ENCODE measurements around the gene RTP2. TPM values are rescaled to one million over a fixed set of nuclear protein-coding genes. Genes with fewer than 3 reads are reported as not detected.

The RTP2 gene
- total RNA-seq, 2 donors from 2014 or later: not detected

- no peak for DNase-seq (ENCODE audit: low spot score)
- Histone ChIP-seq H3K4me3 (no peak overlapping the region), H3K9me3 (no peaks in the 10 kb centered on the region), H3K27ac (no peak overlapping the region), H3K27me3 (replicated peaks; ENCODE audit: insufficient read depth) (no peaks in the 10 kb centered on the region), H3K36me3 (no peaks in the 10 kb centered on the region), H3K4me1 (replicated peaks) (no peaks in the 10 kb centered on the region)
- no peak for TF ChIP-seq POLR2AphosphoS5 (IDR thresholded peaks at IDR 0.05)
- no peak for TF ChIP-seq CTCF (IDR thresholded peaks at IDR 0.05)
- no peak for TF ChIP-seq POLR2A (IDR thresholded peaks at IDR 0.05)
- intact Hi-C loops (cut with DNase I): no loop called here
These were observed 6.3 kb upstream of the RTP2 start for GRCh38 chr3:187708696-187709095.

DNA sequence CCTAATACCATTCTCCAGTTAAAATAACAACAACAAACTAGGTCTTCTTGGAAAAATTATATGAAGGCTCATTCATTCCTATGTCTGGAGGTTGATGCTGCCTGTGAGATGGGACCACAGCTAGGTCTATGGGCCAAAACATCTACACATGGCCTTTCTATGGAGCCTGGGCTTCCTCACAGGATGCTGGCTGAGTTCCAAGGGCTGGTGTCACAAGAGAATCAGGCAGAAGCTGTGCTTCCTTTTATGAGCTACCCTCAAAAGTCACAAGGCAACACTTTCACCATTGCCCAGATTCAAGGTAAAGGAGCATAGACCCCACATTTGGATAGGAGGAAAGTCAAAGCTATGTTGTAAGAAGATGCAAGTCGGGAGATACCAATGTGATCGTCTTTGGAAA, 4.6 kb upstream of the RTP2 start:
- no peak for DNase-seq (ENCODE audit: low spot score)
- no peaks in the 10 kb centered on the region for H3K27me3 ChIP-seq (replicated peaks; ENCODE audit: insufficient read depth)
- H3K27ac ChIP-seq: no peak overlapping the region
- H3K36me3 ChIP-seq: no peaks in the 10 kb centered on the region
- H3K4me3 ChIP-seq: no peak overlapping the region
- H3K4me1 ChIP-seq (replicated peaks): no peaks in the 10 kb centered on the region
- WGBS: 86% methylated on average over 2 of the region's 2 CpGs
- TF ChIP-seq CTCF (IDR thresholded peaks at IDR 0.05) (no peak), POLR2A (IDR thresholded peaks at IDR 0.05) (no peak), POLR2AphosphoS5 (IDR thresholded peaks at IDR 0.05) (no peak)
- no peaks in the 10 kb centered on the region for H3K9me3 ChIP-seq
- intact Hi-C loops (cut with DNase I): no loop called here

DNA sequence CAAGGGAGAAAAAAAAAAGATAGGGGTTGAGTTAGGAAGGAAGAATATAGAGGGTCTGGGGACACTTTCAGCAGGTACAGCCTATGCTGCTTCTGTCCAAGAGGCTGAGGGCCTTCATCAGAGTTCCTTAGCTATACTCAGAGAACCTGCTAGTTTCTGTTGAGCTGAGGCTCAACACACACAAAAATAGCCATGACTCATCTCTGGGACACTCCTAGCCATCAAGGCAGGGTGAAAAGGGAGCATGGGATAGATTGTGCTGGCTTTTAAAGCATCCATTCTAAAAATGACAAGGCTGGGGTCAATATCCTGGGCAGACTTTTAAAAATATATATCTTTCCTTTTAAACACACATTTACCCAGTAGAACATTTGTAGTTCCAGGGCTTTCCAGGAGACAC, 2.8 kb upstream of the RTP2 start:
- Histone ChIP-seq H3K36me3 (no peaks in the 10 kb centered on the region), H3K4me1 (replicated peaks) (no peaks in the 10 kb centered on the region), H3K27ac (no peak overlapping the region), H3K27me3 (replicated peaks; ENCODE audit: insufficient read depth) (no peaks in the 10 kb centered on the region), H3K9me3 (no peaks in the 10 kb centered on the region), H3K4me3 (no peak overlapping the region)
- intact Hi-C loops (cut with DNase I): no loop called here
- DNase-seq (ENCODE audit: low spot score): no peak
- no peak for TF ChIP-seq CTCF (IDR thresholded peaks at IDR 0.05)
- TF ChIP-seq POLR2A (IDR thresholded peaks at IDR 0.05): no peak
- no peak for TF ChIP-seq POLR2AphosphoS5 (IDR thresholded peaks at IDR 0.05)

- Histone ChIP-seq H3K36me3 (no peaks in the 10 kb centered on the region), H3K27me3 (replicated peaks; ENCODE audit: insufficient read depth) (peaks cover 4% of the 10 kb centered on the region), H3K27ac (no peak overlapping the region), H3K4me1 (replicated peaks) (no peaks in the 10 kb centered on the region), H3K9me3 (no peaks in the 10 kb centered on the region), H3K4me3 (no peak overlapping the region)
- intact Hi-C loops (cut with DNase I): no loop called here
- TF ChIP-seq POLR2AphosphoS5 (IDR thresholded peaks at IDR 0.05) (no peak), CTCF (IDR thresholded peaks at IDR 0.05) (no peak), POLR2A (IDR thresholded peaks at IDR 0.05) (no peak)
- no peak for DNase-seq (ENCODE audit: low spot score)
- WGBS: 89% methylated on average over 2 of the region's 2 CpGs
These were observed 2.1 kb downstream of the RTP2 start for GRCh38 chr3:187700249-187700648.

DNA sequence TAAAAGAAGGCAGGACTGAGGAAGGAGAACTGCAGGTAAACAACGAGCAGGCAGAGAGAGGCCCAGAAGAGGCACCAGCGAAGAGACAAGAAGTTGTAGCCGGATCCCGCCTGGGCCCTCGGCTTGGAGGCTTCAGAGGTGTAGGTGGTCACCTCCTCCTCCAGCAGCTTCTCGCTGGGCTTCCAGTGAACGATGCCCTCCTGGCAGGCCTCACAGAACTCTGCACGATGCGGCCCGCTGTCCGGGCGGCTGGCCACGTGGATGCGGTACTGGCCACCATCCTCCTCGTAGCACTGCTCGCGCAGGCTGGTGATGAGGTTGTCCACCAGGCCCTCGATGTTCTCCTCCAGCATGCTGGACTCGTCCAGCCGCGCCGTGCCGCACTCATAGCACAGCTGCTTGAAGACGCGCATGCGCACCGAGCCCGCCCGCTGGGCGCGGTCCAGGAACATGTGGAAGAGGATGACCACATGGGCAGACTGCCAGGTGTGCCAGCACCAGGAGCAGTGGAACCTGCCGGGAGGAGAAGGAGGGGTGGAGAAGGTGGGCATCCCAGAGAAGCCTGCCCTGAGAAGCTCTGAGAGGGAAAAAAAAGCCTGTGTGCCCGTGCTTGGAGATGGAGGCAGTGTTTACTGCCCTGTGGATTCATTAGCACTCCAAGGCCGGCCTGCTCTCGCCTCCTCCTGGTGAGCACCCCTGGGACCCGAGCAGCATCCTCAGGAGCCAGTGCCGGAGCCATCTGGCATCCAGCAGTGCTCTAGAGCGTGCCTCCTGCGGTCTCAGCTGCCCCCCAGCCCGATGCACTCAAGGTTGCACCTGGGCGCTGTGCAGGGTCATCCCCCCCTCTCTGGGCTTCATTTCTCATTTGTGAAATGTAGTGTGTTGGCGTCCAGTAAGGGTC, 3.6 kb downstream of the RTP2 start:
- no peaks in the 10 kb centered on the region for H3K36me3 ChIP-seq
- H3K27ac ChIP-seq: no peak overlapping the region
- DNase-seq (ENCODE audit: low spot score): no peak
- no peaks in the 10 kb centered on the region for H3K9me3 ChIP-seq
- intact Hi-C loops (cut with DNase I): no loop called here
- 90% methylated on average over 42 of the region's 42 CpGs for WGBS
- no peak for TF ChIP-seq CTCF (IDR thresholded peaks at IDR 0.05)
- TF ChIP-seq POLR2AphosphoS5 (IDR thresholded peaks at IDR 0.05): no peak
- TF ChIP-seq POLR2A (IDR thresholded peaks at IDR 0.05): no peak
- H3K27me3 ChIP-seq (replicated peaks; ENCODE audit: insufficient read depth): peaks cover 4% of the 10 kb centered on the region
- no peak overlapping the region for H3K4me3 ChIP-seq
- H3K4me1 ChIP-seq (replicated peaks): no peaks in the 10 kb centered on the region

All from prostate gland (tissue), 2 donors.